Peyer's patch (tissue), 4 donors: ENCODE data around the gene ACAT2. TPM values are rescaled to one million over a fixed set of nuclear protein-coding genes. Genes with fewer than 3 reads are reported as not detected.

Experiments
- DNase-seq, 3 donors: peaks; one replicate each; pipeline ENCODE4 v3.0.0-alpha.2; 2017 to 2019
- H3K27ac ChIP-seq, 4 donors: fragments of 200-600 bp; sonication (generic); one replicate each; pipeline ENCODE4 v1.5.1; 2016 to 2019
- H3K27me3 ChIP-seq, 2 donors: fragments of 200-600 bp; sonication (generic); one replicate each; pipeline ENCODE4 v1.5.1; 2019
- H3K36me3 ChIP-seq, 3 donors: fragments of 200-600 bp; sonication (generic); one replicate each; pipeline ENCODE4 v1.5.1; 2016 to 2019
- H3K4me1 ChIP-seq, 4 donors: fragments of 200-600 bp; sonication (generic); one replicate each; pipeline ENCODE4 v1.5.1; 2016 to 2019
- H3K4me3 ChIP-seq, 4 donors: fragments of 200-600 bp; sonication (generic); 1 replicate in 3 of 4; 2 replicates in 1 of 4; pipeline ENCODE4 v1.5.1; 2016 to 2019; ENCODE audit warnings: mild to moderate bottlenecking in 1 of 4
- H3K9me3 ChIP-seq, 4 donors: fragments of 200-600 bp; sonication (generic); one replicate each; pipeline ENCODE4 v1.5.1; 2016 to 2019; ENCODE audit warnings: mild to moderate bottlenecking in 1 of 4
- POLR2A ChIP-seq, 2 donors: fragments of 450-650 bp; IDR thresholded peaks; one replicate each; pipeline ENCODE4 v1.5.1; 2017; ENCODE audit warnings: antibody characterized with exemption in 2 of 2, mild to moderate bottlenecking in 2 of 2, moderate library complexity in 2 of 2
- total RNA-seq, 4 donors: library from RNA; depleted of rRNA; stranded (reverse); fragments of >200 nt; gene quantifications; one replicate each; pipeline ENCODE4 v1.1.0, GENCODE V29; 2016
- TF ChIP-seq, protein P1 (sequence below), 6 experiments: fragments of 450-650 bp in 4 of 6; fragments of 200-600 bp in 2 of 6; sonication (generic) in 1 of 6; IDR thresholded peaks; one replicate each; pipeline ENCODE4 v1.5.1; 2017 to 2019; ENCODE audit warnings: antibody characterized with exemption in 6 of 6, mild to moderate bottlenecking in 3 of 6, moderate library complexity in 1 of 6

Gene ACAT2
- total RNA-seq, 4 donors from 2014 or later, result 6.6 to 22.2 (median 16.5) TPM

DNA sequence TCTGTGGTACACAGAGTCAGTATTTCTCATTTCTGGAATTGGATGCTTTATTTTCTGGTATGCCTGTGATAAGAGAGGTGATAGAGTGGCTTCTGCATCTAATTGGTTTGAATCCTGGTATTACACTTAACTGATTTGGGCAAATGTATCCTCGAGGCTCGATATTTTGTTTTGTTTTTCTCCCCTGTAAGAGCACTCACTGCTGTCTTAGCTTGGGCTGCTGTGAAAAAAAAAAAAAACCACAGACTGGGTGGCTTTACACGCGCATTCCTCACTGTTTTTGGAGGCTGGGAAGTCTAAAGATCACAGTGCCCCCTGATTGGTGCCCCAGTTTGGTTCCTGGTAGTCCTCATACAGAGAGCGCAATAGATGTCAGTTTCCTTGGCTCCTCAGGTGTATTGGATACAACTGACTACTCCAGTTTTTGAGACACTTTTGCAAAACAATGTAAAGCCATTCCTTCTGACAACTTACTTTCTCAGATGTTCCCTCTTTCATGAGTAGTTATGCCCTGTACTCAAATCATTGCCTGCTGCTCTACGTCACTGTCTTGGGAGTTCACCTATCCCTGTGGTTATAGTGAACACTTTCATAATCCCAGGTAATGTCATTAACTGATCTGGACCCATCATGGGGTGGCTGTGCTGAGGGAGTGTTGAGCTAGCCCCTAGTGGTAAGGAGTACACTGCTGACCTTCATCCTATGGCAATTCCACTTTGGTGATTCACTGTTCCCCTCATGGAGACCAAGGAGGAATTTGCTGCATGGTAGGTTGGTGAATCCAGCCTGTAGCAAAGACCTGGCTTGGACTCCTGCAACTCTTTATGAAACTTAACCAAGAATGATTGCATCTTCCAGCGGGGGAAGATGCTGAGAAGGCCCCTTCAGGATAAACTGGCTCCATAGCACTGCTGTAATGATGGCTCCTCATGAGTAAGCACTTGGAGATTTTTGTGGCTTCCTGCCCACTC is 3.5 kb upstream of the ACAT2 start:
- H3K27ac ChIP-seq, result no peak overlapping the region
- no peaks in the 10 kb centered on the region for H3K9me3 ChIP-seq
- no peak overlapping the region for H3K4me3 ChIP-seq
- peaks cover 0 to 39% (median 0%) of the 10 kb centered on the region in 3 donors for H3K36me3 ChIP-seq
- H3K27me3 ChIP-seq, result no peaks in the 10 kb centered on the region
- TF ChIP-seq POLR2A (IDR thresholded peaks at IDR 0.05), result no peak
- TF ChIP-seq, protein P1, sequence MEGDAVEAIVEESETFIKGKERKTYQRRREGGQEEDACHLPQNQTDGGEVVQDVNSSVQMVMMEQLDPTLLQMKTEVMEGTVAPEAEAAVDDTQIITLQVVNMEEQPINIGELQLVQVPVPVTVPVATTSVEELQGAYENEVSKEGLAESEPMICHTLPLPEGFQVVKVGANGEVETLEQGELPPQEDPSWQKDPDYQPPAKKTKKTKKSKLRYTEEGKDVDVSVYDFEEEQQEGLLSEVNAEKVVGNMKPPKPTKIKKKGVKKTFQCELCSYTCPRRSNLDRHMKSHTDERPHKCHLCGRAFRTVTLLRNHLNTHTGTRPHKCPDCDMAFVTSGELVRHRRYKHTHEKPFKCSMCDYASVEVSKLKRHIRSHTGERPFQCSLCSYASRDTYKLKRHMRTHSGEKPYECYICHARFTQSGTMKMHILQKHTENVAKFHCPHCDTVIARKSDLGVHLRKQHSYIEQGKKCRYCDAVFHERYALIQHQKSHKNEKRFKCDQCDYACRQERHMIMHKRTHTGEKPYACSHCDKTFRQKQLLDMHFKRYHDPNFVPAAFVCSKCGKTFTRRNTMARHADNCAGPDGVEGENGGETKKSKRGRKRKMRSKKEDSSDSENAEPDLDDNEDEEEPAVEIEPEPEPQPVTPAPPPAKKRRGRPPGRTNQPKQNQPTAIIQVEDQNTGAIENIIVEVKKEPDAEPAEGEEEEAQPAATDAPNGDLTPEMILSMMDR (IDR thresholded peaks at IDR 0.05), result peak in 1 of 6 experiments; percentile 13
- peaks cover 0 to 13% (median 4%) of the 10 kb centered on the region in 4 donors for H3K4me1 ChIP-seq
- DNase-seq, result no peak

DNA sequence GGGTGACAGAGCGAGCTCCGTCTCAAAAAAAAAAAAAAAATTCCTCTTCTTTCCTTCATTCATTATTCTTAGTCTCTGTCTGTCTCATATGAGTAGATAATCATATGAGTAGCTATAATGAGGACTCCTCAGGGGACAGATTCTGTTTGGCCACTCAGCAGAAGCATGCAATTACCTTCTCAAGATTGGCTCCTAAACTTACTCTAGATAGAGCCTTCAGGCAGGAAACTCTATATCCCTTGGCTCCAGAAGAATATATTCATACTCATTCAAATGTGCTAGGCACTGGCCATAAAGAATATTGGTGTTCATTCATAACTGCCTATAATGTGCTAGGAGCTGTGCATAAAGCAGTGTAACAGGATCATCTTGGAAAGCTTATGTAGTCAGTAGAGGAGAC is 2.2 kb upstream of the ACAT2 start:
- H3K36me3 ChIP-seq, result peaks cover 0 to 35% (median 0%) of the 10 kb centered on the region in 3 donors
- no peaks in the 10 kb centered on the region for H3K27me3 ChIP-seq
- H3K4me3 ChIP-seq, result no peak overlapping the region
- no peak overlapping the region for H3K27ac ChIP-seq
- no peak for DNase-seq
- H3K9me3 ChIP-seq, result no peaks in the 10 kb centered on the region
- H3K4me1 ChIP-seq, result peaks cover 0 to 13% (median 4%) of the 10 kb centered on the region in 4 donors
- TF ChIP-seq, protein P1 (IDR thresholded peaks at IDR 0.05), result no peak
- TF ChIP-seq POLR2A (IDR thresholded peaks at IDR 0.05), result no peak

DNA sequence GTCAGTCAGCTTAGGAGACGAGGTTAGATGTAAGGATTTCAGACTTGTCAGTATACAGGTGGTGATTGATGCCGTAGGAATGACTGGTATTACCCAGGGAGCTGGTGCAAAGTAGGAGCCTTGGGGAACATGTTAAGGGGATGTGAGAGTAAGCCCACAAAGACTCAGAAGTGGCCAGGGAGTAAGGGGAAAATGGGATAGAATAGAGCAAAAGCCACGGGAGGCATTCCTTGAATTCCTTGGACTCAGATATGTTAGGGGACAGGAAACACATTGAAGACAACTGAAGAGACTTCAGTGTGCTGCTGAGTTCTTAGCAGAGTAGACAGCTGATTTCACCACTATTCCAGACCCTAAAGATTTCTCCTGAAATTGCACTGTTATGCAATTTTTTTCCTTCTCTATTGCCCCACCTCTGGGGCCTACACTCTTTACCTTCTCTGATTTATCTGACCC is 1.2 kb upstream of the ACAT2 start:
- peak overlapping the region in 3 of 4 donors; percentile 92 to 100 (median 98) for H3K27ac ChIP-seq
- H3K4me1 ChIP-seq, result peaks cover 0 to 13% (median 4%) of the 10 kb centered on the region in 4 donors
- no peaks in the 10 kb centered on the region for H3K27me3 ChIP-seq
- H3K36me3 ChIP-seq, result peaks cover 0 to 32% (median 0%) of the 10 kb centered on the region in 3 donors
- peak overlapping the region in 2 of 4 donors; percentile 83 to 84 for H3K4me3 ChIP-seq
- no peaks in the 10 kb centered on the region for H3K9me3 ChIP-seq
- no peak for TF ChIP-seq POLR2A (IDR thresholded peaks at IDR 0.05)
- TF ChIP-seq, protein P1 (IDR thresholded peaks at IDR 0.05), result no peak
- DNase-seq, result no peak

DNA sequence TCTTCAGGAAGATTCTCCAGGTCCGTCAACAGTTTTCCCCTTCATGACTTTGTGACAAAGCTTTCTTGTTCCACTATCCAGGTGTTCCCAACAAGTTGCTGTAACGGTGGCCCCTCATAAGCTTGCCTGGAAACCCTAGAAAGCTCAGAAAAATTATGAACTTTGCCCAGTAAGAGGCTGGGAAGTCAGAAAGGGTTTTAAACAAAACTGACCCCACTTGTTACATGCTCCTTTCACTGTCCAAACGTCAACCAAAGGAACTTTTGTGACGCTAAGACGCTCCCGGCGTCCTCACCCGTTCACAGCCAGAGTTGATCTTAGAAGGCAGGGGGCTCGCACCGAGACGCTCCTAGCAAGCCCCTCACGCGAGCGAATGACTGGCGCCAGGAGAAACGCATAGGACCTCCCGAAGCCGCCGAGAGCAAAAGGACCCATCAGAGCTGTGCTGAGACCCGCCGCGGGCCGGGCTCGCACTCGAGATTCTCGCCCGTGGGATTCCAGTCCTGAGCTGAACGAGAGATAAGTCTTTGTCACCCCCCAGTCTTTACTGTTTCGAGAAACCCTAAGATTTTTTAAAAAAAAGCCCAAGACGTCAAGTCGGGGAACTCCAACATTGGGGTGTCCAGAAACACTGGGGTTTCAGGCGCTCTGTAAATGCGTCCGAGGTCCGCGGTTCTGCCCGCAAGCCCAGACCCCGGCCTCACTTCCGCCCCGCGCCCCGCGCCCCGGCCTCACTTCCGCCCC is 544 bp upstream of the ACAT2 start:
- Histone ChIP-seq H3K36me3 (peaks cover 0 to 25% (median 0%) of the 10 kb centered on the region in 3 donors), H3K27ac (peak overlapping the region; percentile 92 to 100 (median 98)), H3K9me3 (no peaks in the 10 kb centered on the region), H3K4me3 (peak overlapping the region; percentile 65 to 95 (median 84)), H3K27me3 (no peaks in the 10 kb centered on the region), H3K4me1 (peaks cover 0 to 13% (median 4%) of the 10 kb centered on the region in 4 donors)
- DNase-seq, result peak in 2 of 3 donors; percentile 55 to 66
- TF ChIP-seq POLR2A (IDR thresholded peaks at IDR 0.05), result no peak
- TF ChIP-seq, protein P1 (IDR thresholded peaks at IDR 0.05), result no peak

DNA sequence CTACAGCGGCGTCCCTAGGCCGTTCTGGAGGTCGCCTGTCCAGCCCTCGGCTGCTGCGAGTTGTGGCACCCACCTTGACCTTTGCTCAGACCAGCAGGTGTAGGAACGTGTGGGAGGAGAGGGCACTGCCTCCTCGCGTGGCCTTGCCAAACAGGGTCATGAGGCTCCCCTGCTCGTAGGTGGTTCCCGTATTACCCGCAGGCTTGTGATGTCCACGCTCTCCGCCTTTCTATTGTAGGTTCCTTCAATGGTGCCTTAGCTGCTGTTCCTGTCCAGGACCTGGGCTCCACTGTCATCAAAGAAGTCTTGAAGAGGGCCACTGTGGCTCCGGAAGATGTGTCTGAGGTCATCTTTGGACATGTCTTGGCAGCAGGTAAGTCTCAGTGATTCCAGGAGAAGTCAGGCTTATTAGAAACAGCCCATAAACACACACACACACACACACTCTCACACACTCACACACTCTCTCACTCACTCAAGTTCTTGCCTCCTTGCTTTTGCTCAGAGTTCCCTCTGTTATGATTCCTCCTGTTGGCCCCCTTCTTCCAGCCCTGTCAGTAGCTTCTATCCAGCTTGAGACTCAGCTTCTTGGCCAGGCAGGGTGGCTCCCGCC is 942 bp downstream of the ACAT2 start:
- Histone ChIP-seq H3K36me3 (peaks cover 0 to 27% (median 0%) of the 10 kb centered on the region in 3 donors), H3K4me1 (peaks cover 0 to 13% (median 4%) of the 10 kb centered on the region in 4 donors), H3K27me3 (no peaks in the 10 kb centered on the region), H3K4me3 (peak overlapping the region; percentile 65 to 95 (median 84)), H3K27ac (peak overlapping the region; percentile 92 to 100 (median 98)), H3K9me3 (no peaks in the 10 kb centered on the region)
- DNase-seq, result peak in 2 of 3 donors; percentile 28 to 54
- TF ChIP-seq, protein P1 (IDR thresholded peaks at IDR 0.05), result no peak
- no peak for TF ChIP-seq POLR2A (IDR thresholded peaks at IDR 0.05)
